ENCODE data around the gene CLDN3. TPM values are rescaled to one million over a fixed set of nuclear protein-coding genes. Genes with fewer than 3 reads are reported as not detected.

CLDN3 gene
- total RNA-seq, 1 experiment from 2014 or later, result 21.0 TPM

DNA sequence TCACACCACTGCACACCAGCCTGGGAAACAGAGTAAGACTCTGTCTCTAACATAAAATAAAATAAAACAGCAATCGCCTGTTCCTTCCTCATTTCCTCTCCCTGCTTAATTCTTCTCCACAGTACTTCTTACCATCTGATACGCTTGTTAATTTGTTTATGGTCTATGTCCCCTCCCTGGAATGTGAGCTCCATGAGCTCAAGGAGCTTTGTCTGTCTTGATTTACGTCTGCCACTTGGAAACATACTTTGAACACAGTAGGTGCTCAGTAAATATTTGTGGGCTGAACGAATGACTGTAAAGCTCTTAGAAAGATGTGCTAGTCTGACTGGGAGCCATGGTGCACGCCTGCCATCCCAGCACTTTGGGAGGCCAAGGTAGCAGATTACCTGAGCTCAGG, 41.5 kb downstream of the CLDN3 start:
- DNase-seq, result no peak
- CTCF ChIA-PET, result interaction anchor here (0.8 to 1.4 kb wide), 5 partner anchors 9 to 121 kb away, joined by 3 to 5 read pairs (median 4); partner anchors contain the start of genes ABHD11 and STX1A
- no peaks in the 10 kb centered on the region for H3K4me1 Mint-ChIP-seq (ENCODE audit: low read depth, unreplicated experiment)
- BruUV-seq (replicated peaks), result no TSS peak
- POLR2A ChIA-PET, result no interaction called here
- no peaks in the 10 kb centered on the region for H3K27me3 ChIP-seq (replicated peaks; ENCODE audit: control insufficient read depth, insufficient read depth, low read length)
- H3K9me3 Mint-ChIP-seq (ENCODE audit: unreplicated experiment), result no peaks in the 10 kb centered on the region
- no peaks in the 10 kb centered on the region for H3K9me3 ChIP-seq
- H3K4me1 ChIP-seq, result no peaks in the 10 kb centered on the region
- H3K4me3 Mint-ChIP-seq (ENCODE audit: unreplicated experiment), result no peak overlapping the region
- H3K36me3 Mint-ChIP-seq (ENCODE audit: insufficient read depth, unreplicated experiment), result peaks cover 13% of the 10 kb centered on the region
- no peak overlapping the region for H3K27ac Mint-ChIP-seq (ENCODE audit: unreplicated experiment)
- intact Hi-C loops (cut with micrococcal nuclease; ENCODE audit: unreplicated experiment), result no loop called here
- H3K36me3 ChIP-seq (ENCODE audit: control insufficient read depth, insufficient read depth, low read length), result no peaks in the 10 kb centered on the region
- no peak overlapping the region for H3K4me3 ChIP-seq (ENCODE audit: low read depth, low read length)
- H3K27me3 Mint-ChIP-seq (ENCODE audit: insufficient read depth, unreplicated experiment), result no peaks in the 10 kb centered on the region
- TF ChIP-seq CTCF (IDR thresholded peaks at IDR 0.05; ENCODE audit: insufficient read depth in 1 of 2, low read depth in 1 of 2, low read length in 1 of 2, severe bottlenecking in 1 of 2, unreplicated experiment in 1 of 2), result no peak

- Mint-ChIP-seq H3K4me1 (ENCODE audit: low read depth, unreplicated experiment) (no peaks in the 10 kb centered on the region), H3K27ac (ENCODE audit: unreplicated experiment) (no peak overlapping the region), H3K36me3 (ENCODE audit: insufficient read depth, unreplicated experiment) (peaks cover 11% of the 10 kb centered on the region), H3K27me3 (ENCODE audit: insufficient read depth, unreplicated experiment) (no peaks in the 10 kb centered on the region), H3K9me3 (ENCODE audit: unreplicated experiment) (no peaks in the 10 kb centered on the region), H3K4me3 (ENCODE audit: unreplicated experiment) (no peak overlapping the region)
- intact Hi-C loops (cut with micrococcal nuclease; ENCODE audit: unreplicated experiment), result no loop called here
- CTCF ChIA-PET, result interaction anchor here (1.0 to 1.3 kb wide), 2 partner anchors 116 to 121 kb away, joined by 3 to 5 read pairs; no protein-coding TSS in a partner anchor
- Histone ChIP-seq H3K36me3 (ENCODE audit: control insufficient read depth, insufficient read depth, low read length) (no peaks in the 10 kb centered on the region), H3K27me3 (replicated peaks; ENCODE audit: control insufficient read depth, insufficient read depth, low read length) (no peaks in the 10 kb centered on the region), H3K9me3 (no peaks in the 10 kb centered on the region), H3K4me3 (ENCODE audit: low read depth, low read length) (no peak overlapping the region), H3K4me1 (no peaks in the 10 kb centered on the region)
- no TSS peak for BruUV-seq (replicated peaks)
- POLR2A ChIA-PET, result no interaction called here
- no peak for DNase-seq
- no peak for TF ChIP-seq CTCF (IDR thresholded peaks at IDR 0.05; ENCODE audit: insufficient read depth in 1 of 2, low read depth in 1 of 2, low read length in 1 of 2, severe bottlenecking in 1 of 2, unreplicated experiment in 1 of 2)
These were observed 42.1 kb downstream of the CLDN3 start for GRCh38 chr7:73727952-73728351.

GRCh38 chr7:73726083-73726466, 44.0 kb downstream of the CLDN3 start:
- intact Hi-C loops (cut with micrococcal nuclease; ENCODE audit: unreplicated experiment), result no loop called here
- no TSS peak for BruUV-seq (replicated peaks)
- no peak overlapping the region for H3K4me3 Mint-ChIP-seq (ENCODE audit: unreplicated experiment)
- CTCF ChIA-PET, result interaction anchor here (0.8 to 1.1 kb wide), 4 partner anchors 42 to 119 kb away, joined by 5 to 17 read pairs (median 6); no protein-coding TSS in a partner anchor
- H3K9me3 ChIP-seq, result no peaks in the 10 kb centered on the region
- no peaks in the 10 kb centered on the region for H3K4me1 Mint-ChIP-seq (ENCODE audit: low read depth, unreplicated experiment)
- no peaks in the 10 kb centered on the region for H3K27me3 ChIP-seq (replicated peaks; ENCODE audit: control insufficient read depth, insufficient read depth, low read length)
- no peaks in the 10 kb centered on the region for H3K36me3 Mint-ChIP-seq (ENCODE audit: insufficient read depth, unreplicated experiment)
- no peaks in the 10 kb centered on the region for H3K9me3 Mint-ChIP-seq (ENCODE audit: unreplicated experiment)
- H3K27me3 Mint-ChIP-seq (ENCODE audit: insufficient read depth, unreplicated experiment), result no peaks in the 10 kb centered on the region
- H3K4me1 ChIP-seq, result no peaks in the 10 kb centered on the region
- no peak for DNase-seq
- no peak overlapping the region for H3K4me3 ChIP-seq (ENCODE audit: low read depth, low read length)
- H3K27ac Mint-ChIP-seq (ENCODE audit: unreplicated experiment), result no peak overlapping the region
- TF ChIP-seq CTCF (IDR thresholded peaks at IDR 0.05; ENCODE audit: insufficient read depth in 1 of 2, low read depth in 1 of 2, low read length in 1 of 2, severe bottlenecking in 1 of 2, unreplicated experiment in 1 of 2), result no peak
- H3K36me3 ChIP-seq (ENCODE audit: control insufficient read depth, insufficient read depth, low read length), result no peaks in the 10 kb centered on the region
- POLR2A ChIA-PET, result no interaction called here
